HG03103 (cell line): ENCODE data around the gene SECISBP2L.
"Not testable (repeated sequence)": the region's sequence is repeated elsewhere in the genome, so short reads cannot be mapped to it uniquely, and the experiment has no call there.

Experiments used
- ATAC-seq: cut with Tn5 transposase; IDR thresholded peaks from one replicate; pipeline ENCODE4 v1.9.1; 2021; ENCODE audit warnings: low read depth; ENCODE audit not compliant: unreplicated experiment

SECISBP2L gene

GRCh38 chr15:49046220-49047102 is at the start of gene SECISBP2L:
TSS of gene SECISBP2L (minus strand) at chr15:49046446. CDS start at chr15:49046299, 147 bp downstream.
- peak; percentile 93 for ATAC-seq

GRCh38 chr15:49094923-49095322 is 48.7 kb upstream of the SECISBP2L start:
- ATAC-seq = no peak

- ATAC-seq = no peak
Measured at GRCh38 chr15:49093252-49094105, 47.2 kb upstream of the SECISBP2L start.

GRCh38 chr15:49088996-49089395 is 42.8 kb upstream of the SECISBP2L start:
- no peak for ATAC-seq

GRCh38 chr15:49085696-49086459 is 39.6 kb upstream of the SECISBP2L start:
- ATAC-seq = no peak

- ATAC-seq = no peak
Measured at GRCh38 chr15:49084285-49084570, 38.0 kb upstream of the SECISBP2L start.

- no peak for ATAC-seq
Measured at GRCh38 chr15:49083401-49084284, 37.4 kb upstream of the SECISBP2L start.

GRCh38 chr15:49082960-49083359 is 36.7 kb upstream of the SECISBP2L start:
- ATAC-seq = no peak

- ATAC-seq = no peak
Measured at GRCh38 chr15:49079340-49080039, 33.2 kb upstream of the SECISBP2L start.

- no peak for ATAC-seq
Measured at GRCh38 chr15:49075881-49076280, 29.6 kb upstream of the SECISBP2L start.

GRCh38 chr15:49074589-49075287 is 28.5 kb upstream of the SECISBP2L start:
- ATAC-seq = not testable (repeated sequence)

- ATAC-seq = no peak
Measured at GRCh38 chr15:49066372-49066771, 20.1 kb upstream of the SECISBP2L start.

- no peak for ATAC-seq
Measured at GRCh38 chr15:49064884-49065283, 18.6 kb upstream of the SECISBP2L start.

- ATAC-seq = no peak
Measured at GRCh38 chr15:49064281-49064653, 18.0 kb upstream of the SECISBP2L start.

- no peak for ATAC-seq
Measured at GRCh38 chr15:49063402-49064280, 17.4 kb upstream of the SECISBP2L start.

GRCh38 chr15:49062900-49063299 is 16.7 kb upstream of the SECISBP2L start:
- ATAC-seq = no peak

- no peak for ATAC-seq
Measured at GRCh38 chr15:49060710-49061495, 14.7 kb upstream of the SECISBP2L start.
